ENCODE measurements around the gene SBF2. TPM values are rescaled to one million over a fixed set of nuclear protein-coding genes. Genes with fewer than 3 reads are reported as not detected.

The SBF2 gene
- total RNA-seq, 1 experiment from 2014 or later, result 30.2 TPM

DNA sequence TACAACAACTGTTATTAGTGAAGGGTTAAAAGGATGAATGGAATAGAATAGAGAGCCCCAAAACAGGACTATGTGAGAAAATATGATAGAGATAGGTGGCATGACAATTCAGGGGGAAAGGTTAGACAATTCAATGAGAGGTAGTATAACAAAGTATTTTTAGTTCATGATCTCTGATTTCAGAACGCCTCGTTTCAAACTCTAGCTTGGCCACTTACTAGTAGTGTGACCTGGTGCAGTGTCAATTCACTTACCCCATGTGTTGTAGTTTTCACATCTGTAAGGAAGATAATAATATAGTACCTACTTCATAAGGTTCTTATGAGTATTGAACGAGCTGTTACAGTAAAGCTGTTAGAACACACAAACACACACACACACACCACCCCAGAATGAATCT is 322.1 kb downstream of the SBF2 start:
- WGBS (ENCODE audit: extremely low coverage, insufficient read length, low lambda C conversion rate), result no CpG with 5 or more reads among the region's 3 CpGs
- Histone ChIP-seq H2BK120ac (ENCODE audit: low read depth, low read length, poor library complexity, severe bottlenecking) (no peak overlapping the region), H4K91ac (ENCODE audit: insufficient read length, low read depth, low read length) (no peak overlapping the region), H3K27ac (ENCODE audit: insufficient read length, low read depth, low read length) (no peak overlapping the region), H4K5ac (ENCODE audit: insufficient read length, low read depth, low read length) (no peak overlapping the region), H3K79me1 (ENCODE audit: insufficient read depth, low read depth, low read length, poor library complexity, severe bottlenecking) (no peaks in the 10 kb centered on the region), H2BK20ac (ENCODE audit: low read depth, low read length, poor library complexity, severe bottlenecking) (no peak overlapping the region), H3T11ph (ENCODE audit: low read length) (no peak overlapping the region), H2AK5ac (ENCODE audit: insufficient read length, low read length) (no peak overlapping the region), H3K9ac (ENCODE audit: extremely low read depth, insufficient read length, low read length) (no peak overlapping the region), H2BK5ac (ENCODE audit: insufficient read length, low read length) (no peak overlapping the region), H2BK15ac (ENCODE audit: low read depth, low read length) (no peak overlapping the region), H3K56ac (ENCODE audit: insufficient read length, low read depth, low read length) (no peak overlapping the region), H3K79me2 (ENCODE audit: insufficient read depth, low read length) (no peaks in the 10 kb centered on the region), H3K4me2 (ENCODE audit: insufficient read depth, insufficient read length, low read length) (no peak overlapping the region), H2AFZ (ENCODE audit: low read length) (no peak overlapping the region), H3K18ac (ENCODE audit: insufficient read length, low read depth, low read length) (no peak overlapping the region), H4K8ac (replicated peaks; ENCODE audit: insufficient read length, low read depth, low read length) (no peak overlapping the region), H3K23ac (ENCODE audit: insufficient read length, low read depth, low read length) (no peak overlapping the region), H3K23me2 (ENCODE audit: insufficient read length, low read depth, low read length, poor library complexity, severe bottlenecking) (no peaks in the 10 kb centered on the region), H3K27me3 (ENCODE audit: insufficient read depth, low read length) (no peaks in the 10 kb centered on the region), H3K14ac (ENCODE audit: insufficient read depth, low read length) (no peak overlapping the region), H3K4me1 (ENCODE audit: insufficient read depth, low read length) (peaks cover 4% of the 10 kb centered on the region; the same call in 1 of the 2 replicates), H2BK12ac (ENCODE audit: insufficient read length, low read depth, low read length) (no peak overlapping the region), H4K20me1 (ENCODE audit: control insufficient read depth, insufficient read depth, insufficient read length) (no peaks in the 10 kb centered on the region), H3K4ac (ENCODE audit: low read depth, low read length) (no peak overlapping the region), H3K9me3 (ENCODE audit: control insufficient read depth, low read depth, low read length) (no peaks in the 10 kb centered on the region)
- TF ChIP-seq CTCF (conservative IDR thresholded peaks at IDR 0.05), result no peak
- H3K9me3 Mint-ChIP-seq, result no peaks in the 10 kb centered on the region
- peaks cover 0 to 2% (median under 1%) of the 10 kb centered on the region in 3 experiments; a peak in 2 of 7 replicates for H3K36me3 Mint-ChIP-seq (ENCODE audit: insufficient read depth in 1 of 3, low read depth in 3 of 3)
- no peaks in the 10 kb centered on the region for H3K27me3 Mint-ChIP-seq (ENCODE audit: low read depth)
- no peak for DNase-seq
- H3K27ac Mint-ChIP-seq, result no peak overlapping the region
- no peak overlapping the region for H3K4me3 Mint-ChIP-seq
- H3K4me1 Mint-ChIP-seq, result peaks cover 16 to 17% of the 10 kb centered on the region in 2 experiments

Measured in H9 (cell line).